ENCODE data around the gene LCP1.

Gene LCP1

GRCh38 chr13:46116653-46117502 is 65.1 kb downstream of the LCP1 start:
- H3K9me3 Mint-ChIP-seq = no peaks in the 10 kb centered on the region
- H3K36me3 Mint-ChIP-seq (ENCODE audit: low read depth) = no peaks in the 10 kb centered on the region
- peaks cover 3% of the 10 kb centered on the region for H3K27me3 Mint-ChIP-seq
- no peak overlapping the region for H3K4me3 Mint-ChIP-seq
- no peaks in the 10 kb centered on the region for H3K4me1 Mint-ChIP-seq (ENCODE audit: low read depth)
- no peak overlapping the region for H3K27ac Mint-ChIP-seq

DNA sequence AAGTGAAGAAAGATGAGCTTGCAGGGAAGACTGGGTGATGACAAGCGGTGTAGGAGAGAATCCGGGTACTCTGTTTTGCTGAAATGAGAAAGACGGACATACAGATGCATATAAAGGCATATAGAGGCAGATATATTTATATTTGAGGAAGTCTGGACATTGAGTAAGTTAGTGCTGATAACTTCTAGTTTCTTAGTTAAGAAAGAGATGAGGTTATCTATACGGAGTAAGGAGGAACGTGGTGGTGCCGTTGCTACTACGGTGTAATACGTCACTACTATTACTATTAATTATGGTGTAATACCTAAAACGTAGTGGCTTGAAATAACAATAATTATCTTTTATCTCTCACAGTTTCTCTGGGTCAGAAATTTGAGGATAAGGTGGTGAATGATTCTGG is 67.4 kb downstream of the LCP1 start:
- no peak overlapping the region for H3K27ac Mint-ChIP-seq

DNA sequence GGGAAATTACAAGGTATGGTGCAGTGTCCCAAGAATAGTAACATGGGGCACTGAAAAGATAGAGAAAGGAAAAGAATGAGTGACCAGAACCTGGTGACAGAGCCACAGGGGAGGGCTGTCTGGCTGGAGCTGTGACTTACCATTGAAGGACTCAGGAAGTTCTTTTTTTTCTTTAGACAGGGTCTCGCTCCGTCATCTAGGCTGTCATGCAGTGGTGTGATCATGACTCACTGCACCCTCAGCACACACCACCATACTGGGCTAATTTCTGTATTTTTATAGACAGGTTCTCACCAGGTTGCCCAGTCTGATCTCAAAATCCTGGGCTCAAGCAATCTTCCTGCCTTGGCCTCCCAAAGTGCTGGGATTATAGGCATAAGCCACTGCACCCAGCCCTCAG is 68.4 kb downstream of the LCP1 start:
- H3K27ac Mint-ChIP-seq = no peak overlapping the region
- H3K4me1 Mint-ChIP-seq (ENCODE audit: low read depth) = no peaks in the 10 kb centered on the region
- H3K4me3 Mint-ChIP-seq = no peak overlapping the region
- H3K36me3 Mint-ChIP-seq (ENCODE audit: low read depth) = no peaks in the 10 kb centered on the region
- H3K9me3 Mint-ChIP-seq = no peaks in the 10 kb centered on the region
- H3K27me3 Mint-ChIP-seq = peaks cover 15% of the 10 kb centered on the region

More for the DNA sequence above, 67.4 kb downstream of the LCP1 start:
- H3K27me3 Mint-ChIP-seq = peaks cover 9% of the 10 kb centered on the region
- no peaks in the 10 kb centered on the region for H3K4me1 Mint-ChIP-seq (ENCODE audit: low read depth)
- H3K9me3 Mint-ChIP-seq = no peaks in the 10 kb centered on the region
- H3K36me3 Mint-ChIP-seq (ENCODE audit: low read depth) = no peaks in the 10 kb centered on the region
- no peak overlapping the region for H3K4me3 Mint-ChIP-seq

- Mint-ChIP-seq H3K27ac (no peak overlapping the region), H3K4me1 (ENCODE audit: low read depth) (peaks cover 7% of the 10 kb centered on the region), H3K9me3 (no peaks in the 10 kb centered on the region), H3K4me3 (no peak overlapping the region), H3K36me3 (ENCODE audit: low read depth) (no peaks in the 10 kb centered on the region), H3K27me3 (peaks cover 16% of the 10 kb centered on the region)
Measured at GRCh38 chr13:46111151-46111550, 70.8 kb downstream of the LCP1 start.

GRCh38 chr13:46109451-46109850 is 72.5 kb downstream of the LCP1 start:
- no peaks in the 10 kb centered on the region for H3K9me3 Mint-ChIP-seq
- peaks cover 9% of the 10 kb centered on the region for H3K4me1 Mint-ChIP-seq (ENCODE audit: low read depth)
- H3K27me3 Mint-ChIP-seq = peaks cover 16% of the 10 kb centered on the region
- H3K36me3 Mint-ChIP-seq (ENCODE audit: low read depth) = no peaks in the 10 kb centered on the region
- H3K27ac Mint-ChIP-seq = no peak overlapping the region
- H3K4me3 Mint-ChIP-seq = no peak overlapping the region

GRCh38 chr13:46106839-46107371 is 75.1 kb downstream of the LCP1 start:
- H3K4me1 Mint-ChIP-seq (ENCODE audit: low read depth) = peaks cover 9% of the 10 kb centered on the region
- H3K9me3 Mint-ChIP-seq = no peaks in the 10 kb centered on the region
- H3K27ac Mint-ChIP-seq = no peak overlapping the region
- H3K27me3 Mint-ChIP-seq = peaks cover 13% of the 10 kb centered on the region
- H3K4me3 Mint-ChIP-seq = no peak overlapping the region
- no peaks in the 10 kb centered on the region for H3K36me3 Mint-ChIP-seq (ENCODE audit: low read depth)

GRCh38 chr13:46104868-46105267 is 77.1 kb downstream of the LCP1 start, which contains the start of gene CPB2:
Gene CPB2, minus strand, starts transcription at chr13:46105033. Its CDS starts 24 bp downstream, at chr13:46105009.
- H3K27ac Mint-ChIP-seq = no peak within 1 kb of the TSS

DNA sequence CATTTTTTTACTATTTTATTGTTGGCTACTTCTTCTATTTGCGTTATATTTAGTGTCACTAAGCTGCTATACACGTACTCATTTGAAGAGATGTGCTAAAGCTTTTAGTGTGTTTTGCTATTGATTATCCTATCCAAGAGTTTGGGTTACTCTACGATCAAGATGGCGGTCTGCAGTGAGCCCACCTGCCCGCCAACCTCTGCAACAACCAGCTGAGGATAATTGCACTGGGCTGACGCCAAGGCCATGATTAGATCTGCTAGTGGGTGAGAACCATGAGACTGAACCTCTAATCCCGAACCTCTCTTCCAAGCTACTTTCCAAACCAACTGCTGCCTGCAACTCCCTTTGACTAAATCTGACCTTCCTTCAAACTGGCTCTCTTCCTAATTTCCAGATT is 78.9 kb downstream of the LCP1 start:
- peaks cover 9% of the 10 kb centered on the region for H3K4me1 Mint-ChIP-seq (ENCODE audit: low read depth)
- no peak overlapping the region for H3K4me3 Mint-ChIP-seq
- H3K36me3 Mint-ChIP-seq (ENCODE audit: low read depth) = no peaks in the 10 kb centered on the region
- no peak overlapping the region for H3K27ac Mint-ChIP-seq
- no peaks in the 10 kb centered on the region for H3K9me3 Mint-ChIP-seq
- H3K27me3 Mint-ChIP-seq = no peaks in the 10 kb centered on the region

More at GRCh38 chr13:46104868-46105267, 77.1 kb downstream of the LCP1 start, which contains the start of gene CPB2:
- Mint-ChIP-seq H3K9me3 (no peaks in the 10 kb centered on the region), H3K27me3 (peaks cover 7% of the 10 kb centered on the region), H3K36me3 (ENCODE audit: low read depth) (no peaks in the 10 kb centered on the region), H3K4me3 (no peak within 1 kb of the TSS), H3K4me1 (ENCODE audit: low read depth) (peaks cover 9% of the 10 kb centered on the region)

DNA sequence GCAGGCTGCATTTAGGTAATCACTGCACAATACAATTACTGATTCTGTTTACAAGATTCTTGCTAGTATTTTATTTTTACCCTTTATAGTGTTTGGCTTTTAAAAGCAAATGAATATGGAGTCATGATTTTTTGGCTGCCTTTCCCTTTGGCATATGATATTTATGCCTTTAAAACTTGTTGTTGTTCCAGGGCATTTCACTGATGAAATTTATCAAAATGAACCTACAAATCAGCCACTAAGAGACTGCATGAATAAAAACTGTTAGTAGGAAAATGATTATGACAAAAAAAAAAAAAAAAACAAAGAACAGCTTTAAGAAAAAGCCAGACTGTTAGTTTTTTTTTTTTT is 79.7 kb downstream of the LCP1 start:
- Mint-ChIP-seq H3K4me3 (no peak overlapping the region), H3K27me3 (no peaks in the 10 kb centered on the region), H3K9me3 (no peaks in the 10 kb centered on the region), H3K4me1 (ENCODE audit: low read depth) (peaks cover 8% of the 10 kb centered on the region), H3K27ac (no peak overlapping the region), H3K36me3 (ENCODE audit: low read depth) (no peaks in the 10 kb centered on the region)

GRCh38 chr13:46101484-46102254 is 80.3 kb downstream of the LCP1 start:
- Mint-ChIP-seq H3K27ac (no peak overlapping the region), H3K9me3 (no peaks in the 10 kb centered on the region), H3K4me1 (ENCODE audit: low read depth) (peaks cover 3% of the 10 kb centered on the region), H3K27me3 (no peaks in the 10 kb centered on the region), H3K36me3 (ENCODE audit: low read depth) (no peaks in the 10 kb centered on the region), H3K4me3 (no peak overlapping the region)

GRCh38 chr13:46101002-46101401 is 81.0 kb downstream of the LCP1 start:
- Mint-ChIP-seq H3K4me3 (no peak overlapping the region), H3K9me3 (no peaks in the 10 kb centered on the region), H3K27ac (no peak overlapping the region), H3K36me3 (ENCODE audit: low read depth) (no peaks in the 10 kb centered on the region), H3K27me3 (no peaks in the 10 kb centered on the region), H3K4me1 (ENCODE audit: low read depth) (peaks cover under 1% of the 10 kb centered on the region)

DNA sequence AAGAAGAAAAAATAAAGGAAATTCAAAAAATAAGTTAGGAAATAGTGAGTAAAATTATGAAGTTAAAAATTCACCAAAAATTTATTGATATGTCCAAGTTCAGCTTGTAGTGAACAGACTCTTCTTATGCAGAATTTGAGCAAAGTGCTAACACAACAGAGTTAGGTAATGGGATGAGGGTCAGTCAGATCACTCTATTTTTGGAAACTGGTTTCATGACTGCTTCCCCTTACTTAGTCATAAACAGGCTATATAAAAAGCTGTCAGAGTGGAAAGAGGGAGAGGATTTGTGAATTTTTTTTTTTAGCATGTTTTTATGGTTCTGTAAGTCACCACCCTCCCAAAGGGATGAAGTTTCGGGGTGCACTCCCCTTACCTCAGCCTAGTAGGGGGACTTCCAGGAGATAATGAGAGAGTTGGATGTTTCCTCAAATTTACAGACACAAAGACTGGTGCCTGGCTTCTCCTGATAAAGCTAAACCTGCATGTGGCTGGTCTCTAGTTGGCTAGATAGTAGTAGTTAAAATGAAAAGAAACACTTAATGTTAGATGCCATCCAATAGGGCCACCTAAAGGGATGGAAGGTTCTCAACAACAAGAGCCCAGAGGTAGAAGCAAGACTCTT is 81.7 kb downstream of the LCP1 start:
- Mint-ChIP-seq H3K27ac (no peak overlapping the region), H3K4me1 (ENCODE audit: low read depth) (no peaks in the 10 kb centered on the region), H3K27me3 (no peaks in the 10 kb centered on the region), H3K9me3 (no peaks in the 10 kb centered on the region), H3K4me3 (no peak overlapping the region), H3K36me3 (ENCODE audit: low read depth) (no peaks in the 10 kb centered on the region)

DNA sequence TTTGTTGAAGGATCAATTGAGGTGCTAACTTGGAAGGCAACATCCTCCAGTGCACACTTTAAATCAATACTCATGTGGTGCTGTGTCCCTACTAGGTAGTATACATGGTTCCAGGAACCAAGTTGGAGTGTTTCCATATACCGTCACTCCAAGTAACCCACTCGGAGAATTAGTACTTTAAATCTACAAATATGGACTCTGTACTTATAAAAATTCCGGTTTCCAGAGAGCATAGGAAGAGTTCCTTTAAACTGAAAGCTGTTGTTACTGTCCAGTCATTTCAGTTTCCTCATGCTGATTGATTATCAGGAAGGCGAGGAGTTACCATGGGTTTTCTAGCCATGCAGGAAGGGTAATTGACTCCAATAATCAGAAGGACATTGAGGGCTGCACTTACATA is 84.3 kb downstream of the LCP1 start:
- peaks cover 4% of the 10 kb centered on the region for H3K27me3 Mint-ChIP-seq
- no peaks in the 10 kb centered on the region for H3K4me1 Mint-ChIP-seq (ENCODE audit: low read depth)
- no peak overlapping the region for H3K27ac Mint-ChIP-seq
- H3K9me3 Mint-ChIP-seq = no peaks in the 10 kb centered on the region
- no peak overlapping the region for H3K4me3 Mint-ChIP-seq
- no peaks in the 10 kb centered on the region for H3K36me3 Mint-ChIP-seq (ENCODE audit: low read depth)

DNA sequence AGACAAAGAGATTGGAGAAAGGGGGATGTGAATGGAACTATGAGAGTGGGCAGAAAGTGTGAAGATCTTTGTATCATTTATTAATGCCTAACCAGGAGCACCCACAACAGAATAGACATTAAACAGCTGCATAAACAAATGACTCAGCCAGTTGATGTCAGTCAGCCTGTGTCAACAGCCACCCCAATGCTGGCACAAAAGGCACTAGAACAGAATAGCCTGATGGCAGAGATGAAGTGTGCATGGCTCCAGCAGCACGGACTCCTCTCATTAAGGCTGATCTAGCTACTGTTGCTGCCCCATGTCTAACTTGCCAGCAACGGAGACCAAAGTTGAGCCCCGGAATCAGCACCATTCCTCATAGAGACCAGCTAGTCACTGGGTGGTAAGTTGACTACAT is 85.0 kb downstream of the LCP1 start:
- Mint-ChIP-seq H3K4me3 (no peak overlapping the region), H3K27ac (no peak overlapping the region), H3K36me3 (ENCODE audit: low read depth) (no peaks in the 10 kb centered on the region), H3K9me3 (no peaks in the 10 kb centered on the region), H3K4me1 (ENCODE audit: low read depth) (no peaks in the 10 kb centered on the region), H3K27me3 (peaks cover 8% of the 10 kb centered on the region)

GRCh38 chr13:46094478-46094877 is 87.5 kb downstream of the LCP1 start:
- Mint-ChIP-seq H3K27ac (no peak overlapping the region), H3K4me3 (no peak overlapping the region), H3K9me3 (no peaks in the 10 kb centered on the region), H3K36me3 (ENCODE audit: low read depth) (no peaks in the 10 kb centered on the region), H3K4me1 (ENCODE audit: low read depth) (no peaks in the 10 kb centered on the region), H3K27me3 (peaks cover 8% of the 10 kb centered on the region)

Measured in stimulated activated naive CD8-positive, alpha-beta T cell treated with anti-CD3 and anti-CD28 coated beads, Interleukin-15, Interleukin-2, amounts not matched to agents 100 ng/mL and 50 ng/mL, for 24 hours (primary cell).